ENCODE data around the gene TPK1. TPM values are rescaled to one million over a fixed set of nuclear protein-coding genes. Genes with fewer than 3 reads are reported as not detected.

TPK1 gene
- total RNA-seq, 1 donor, result 6.9 TPM

GRCh38 chr7:144873316-144873845 lies 37.5 kb upstream of the TPK1 start:
- no peaks in the 10 kb centered on the region for H3K9me3 ChIP-seq (ENCODE audit: low read depth, low read length)
- no peaks in the 10 kb centered on the region for H4K20me1 ChIP-seq (ENCODE audit: insufficient read depth, low read length)
- H3K4me2 ChIP-seq (ENCODE audit: insufficient read depth, low read length), result no peak overlapping the region
- no peaks in the 10 kb centered on the region for H3K4me1 ChIP-seq (ENCODE audit: insufficient read depth, low read length)
- DNase-seq (ENCODE audit: insufficient read length, low spot score, missing footprints), result no peak
- H3K27ac ChIP-seq (ENCODE audit: low read depth, low read length), result no peak overlapping the region
- no peaks in the 10 kb centered on the region for H3K27me3 ChIP-seq (ENCODE audit: insufficient read depth, low read length)
- H3K4me3 ChIP-seq (ENCODE audit: insufficient read depth, low read length), result no peak overlapping the region
- no peak overlapping the region for H2AFZ ChIP-seq (ENCODE audit: low read length)
- no peak for TF ChIP-seq CTCF (IDR thresholded peaks at IDR 0.05; ENCODE audit: extremely low read depth, low read depth, low read length)
- no peaks in the 10 kb centered on the region for H3K36me3 ChIP-seq (ENCODE audit: insufficient read depth, low read length)
- no peaks in the 10 kb centered on the region for H3K79me2 ChIP-seq (ENCODE audit: insufficient read depth, low read length)

- no peak overlapping the region for H3K27ac ChIP-seq (ENCODE audit: low read depth, low read length)
- H3K4me2 ChIP-seq (ENCODE audit: insufficient read depth, low read length), result no peak overlapping the region
- TF ChIP-seq CTCF (IDR thresholded peaks at IDR 0.05; ENCODE audit: extremely low read depth, low read depth, low read length), result no peak
- no peak for DNase-seq (ENCODE audit: insufficient read length, low spot score, missing footprints)
- no peaks in the 10 kb centered on the region for H3K27me3 ChIP-seq (ENCODE audit: insufficient read depth, low read length)
- H3K9me3 ChIP-seq (ENCODE audit: low read depth, low read length), result no peaks in the 10 kb centered on the region
- H3K36me3 ChIP-seq (ENCODE audit: insufficient read depth, low read length), result no peaks in the 10 kb centered on the region
- no peaks in the 10 kb centered on the region for H4K20me1 ChIP-seq (ENCODE audit: insufficient read depth, low read length)
- H2AFZ ChIP-seq (ENCODE audit: low read length), result no peak overlapping the region
- H3K79me2 ChIP-seq (ENCODE audit: insufficient read depth, low read length), result no peaks in the 10 kb centered on the region
- no peak overlapping the region for H3K4me3 ChIP-seq (ENCODE audit: insufficient read depth, low read length)
- H3K4me1 ChIP-seq (ENCODE audit: insufficient read depth, low read length), result no peaks in the 10 kb centered on the region
These were observed 33.2 kb upstream of the TPK1 start for GRCh38 chr7:144869082-144869481.

- no peaks in the 10 kb centered on the region for H3K27me3 ChIP-seq (ENCODE audit: insufficient read depth, low read length)
- H3K36me3 ChIP-seq (ENCODE audit: insufficient read depth, low read length), result no peaks in the 10 kb centered on the region
- no peak overlapping the region for H3K4me2 ChIP-seq (ENCODE audit: insufficient read depth, low read length)
- TF ChIP-seq CTCF (IDR thresholded peaks at IDR 0.05; ENCODE audit: extremely low read depth, low read depth, low read length), result no peak
- H3K9me3 ChIP-seq (ENCODE audit: low read depth, low read length), result no peaks in the 10 kb centered on the region
- no peak overlapping the region for H3K4me3 ChIP-seq (ENCODE audit: insufficient read depth, low read length)
- no peaks in the 10 kb centered on the region for H4K20me1 ChIP-seq (ENCODE audit: insufficient read depth, low read length)
- H3K79me2 ChIP-seq (ENCODE audit: insufficient read depth, low read length), result no peaks in the 10 kb centered on the region
- H2AFZ ChIP-seq (ENCODE audit: low read length), result no peak overlapping the region
- no peaks in the 10 kb centered on the region for H3K4me1 ChIP-seq (ENCODE audit: insufficient read depth, low read length)
- no peak overlapping the region for H3K27ac ChIP-seq (ENCODE audit: low read depth, low read length)
- DNase-seq (ENCODE audit: insufficient read length, low spot score, missing footprints), result no peak
These were observed 30.3 kb upstream of the TPK1 start for GRCh38 chr7:144866189-144866588.

DNA sequence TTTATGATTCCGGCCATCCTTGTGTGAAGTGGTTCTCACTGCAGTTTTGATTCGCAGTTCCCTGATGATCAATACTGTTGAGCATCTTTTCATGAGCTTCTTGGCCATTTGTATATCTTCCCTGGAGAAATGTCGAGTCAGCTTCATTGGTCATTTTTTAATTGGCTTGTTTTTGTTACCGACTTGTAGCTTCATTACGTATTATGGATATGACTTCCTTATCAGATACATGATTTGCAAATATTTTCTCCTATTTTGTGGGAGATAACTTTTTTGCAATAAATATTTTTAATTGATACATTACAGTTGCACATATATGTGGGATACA lies 27.4 kb upstream of the TPK1 start:
- DNase-seq (ENCODE audit: insufficient read length, low spot score, missing footprints), result no peak

More for the DNA sequence above, 27.4 kb upstream of the TPK1 start:
- no peak for TF ChIP-seq CTCF (IDR thresholded peaks at IDR 0.05; ENCODE audit: extremely low read depth, low read depth, low read length)
- Histone ChIP-seq H3K9me3 (ENCODE audit: low read depth, low read length) (no peaks in the 10 kb centered on the region), H4K20me1 (ENCODE audit: insufficient read depth, low read length) (no peaks in the 10 kb centered on the region), H2AFZ (ENCODE audit: low read length) (no peak overlapping the region), H3K4me2 (ENCODE audit: insufficient read depth, low read length) (no peak overlapping the region), H3K79me2 (ENCODE audit: insufficient read depth, low read length) (no peaks in the 10 kb centered on the region), H3K4me1 (ENCODE audit: insufficient read depth, low read length) (no peaks in the 10 kb centered on the region), H3K27me3 (ENCODE audit: insufficient read depth, low read length) (no peaks in the 10 kb centered on the region), H3K27ac (ENCODE audit: low read depth, low read length) (no peak overlapping the region), H3K36me3 (ENCODE audit: insufficient read depth, low read length) (no peaks in the 10 kb centered on the region), H3K4me3 (ENCODE audit: insufficient read depth, low read length) (no peak overlapping the region)
